Loucy (cell line): ENCODE measurements around the gene APH1B.

ENCODE experiments used
- H2AFZ ChIP-seq: fragments of 200-600 bp; sonication (generic); 2 replicates; pipeline ENCODE4 v1.6.0; 2016; ENCODE audit warnings: antibody characterized with exemption, mild to moderate bottlenecking, low read length, moderate library complexity
- H3F3A ChIP-seq: fragments of 200-600 bp; 2 replicates; pipeline ENCODE4 v1.6.0; 2016; ENCODE audit warnings: antibody characterized with exemption, low read depth, mild to moderate bottlenecking
- H3K27me3 ChIP-seq: fragments of 200-600 bp; sonication (generic); 2 replicates; pipeline ENCODE4 v1.6.1; 2014; ENCODE audit warnings: low read length, mild to moderate bottlenecking; ENCODE audit not compliant: insufficient read depth, poor library complexity, severe bottlenecking
- H3K36me3 ChIP-seq: fragments of 200-600 bp; sonication (generic); 2 replicates; pipeline ENCODE4 v1.6.1; 2016; ENCODE audit warnings: low read length; ENCODE audit not compliant: insufficient read depth
- H3K4me1 ChIP-seq: fragments of 200-600 bp; sonication (generic); 2 replicates; pipeline ENCODE4 v1.5.1; 2014; ENCODE audit warnings: low read length, mild to moderate bottlenecking; ENCODE audit not compliant: insufficient read depth, poor library complexity, severe bottlenecking
- H3K4me2 ChIP-seq: fragments of 200-600 bp; sonication (generic); 2 replicates; pipeline ENCODE4 v1.6.0; 2014; ENCODE audit warnings: antibody characterized with exemption, low read length, low read depth, mild to moderate bottlenecking; ENCODE audit not compliant: poor library complexity, severe bottlenecking
- H3K4me3 ChIP-seq: fragments of 200-600 bp; sonication (generic); 2 replicates; pipeline ENCODE4 v1.5.1; 2014; ENCODE audit warnings: low read length, mild to moderate bottlenecking, mixed read lengths; ENCODE audit not compliant: poor library complexity, severe bottlenecking
- H3K79me2 ChIP-seq: fragments of 200-600 bp; sonication (generic); 2 replicates; pipeline ENCODE4 v1.6.1; 2014; ENCODE audit warnings: low read length; ENCODE audit not compliant: insufficient read depth
- H3K9ac ChIP-seq: fragments of 200-600 bp; sonication (generic); 2 replicates; pipeline ENCODE4 v1.6.0; 2014; ENCODE audit warnings: mild to moderate bottlenecking, low read depth, low read length, moderate library complexity; ENCODE audit not compliant: poor library complexity, severe bottlenecking
- H3K9me2 ChIP-seq: fragments of 200-600 bp; sonication (generic); replicated peaks from 2 replicates; pipeline ENCODE4 v1.6.1; 2016; ENCODE audit warnings: low read depth, low read length, mixed read lengths
- H3K9me3 ChIP-seq: fragments of 200-600 bp; sonication (generic); 2 replicates; pipeline ENCODE4 v1.6.1; 2014; ENCODE audit warnings: mild to moderate bottlenecking, antibody characterized with exemption, low read length, low read depth; ENCODE audit not compliant: insufficient read depth
- H4K20me1 ChIP-seq: fragments of 200-600 bp; sonication (generic); 2 replicates; pipeline ENCODE4 v1.6.0; 2014; ENCODE audit warnings: antibody characterized with exemption, low read length, mild to moderate bottlenecking; ENCODE audit not compliant: insufficient read depth, poor library complexity, severe bottlenecking
- EZH2phosphoT487 ChIP-seq: fragments of 200-600 bp; IDR thresholded peaks from 2 replicates; pipeline ENCODE4 v1.6.1; 2018; ENCODE audit warnings: antibody characterized with exemption, mild to moderate bottlenecking, moderate library complexity, borderline replicate concordance
- TF ChIP-seq, protein P1 (sequence below): fragments of 200-600 bp; sonication (generic); conservative IDR thresholded peaks from 2 replicates; pipeline ENCODE4 v1.5.1; 2014; ENCODE audit warnings: mild to moderate bottlenecking, antibody characterized with exemption, low read length

APH1B gene

DNA sequence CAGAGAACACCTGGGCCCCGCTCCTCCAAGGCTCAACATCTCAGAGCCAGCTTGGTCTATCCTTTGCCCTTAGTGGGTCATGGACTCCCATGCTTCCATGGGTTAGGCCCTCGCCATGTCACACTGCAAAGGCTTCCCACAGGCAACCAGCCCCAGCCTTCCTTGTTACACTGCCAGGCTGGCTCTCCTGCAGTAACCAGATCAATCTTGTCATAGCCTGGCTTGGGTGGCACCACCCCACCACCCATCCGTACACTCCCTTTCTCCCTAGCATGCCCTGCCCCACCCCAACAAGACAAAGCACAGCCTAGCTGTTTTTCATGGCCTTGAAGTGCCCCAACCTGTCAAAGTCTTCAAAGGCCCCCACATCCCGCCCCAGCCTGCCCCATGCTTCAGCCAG, 73.8 kb downstream of the APH1B start:
- Histone ChIP-seq H3K4me1 (no peaks in the 10 kb centered on the region), H3K9me2 (no peaks in the 10 kb centered on the region), H4K20me1 (no peaks in the 10 kb centered on the region), H3K9me3 (no peaks in the 10 kb centered on the region), H2AFZ (no peak overlapping the region), H3K27me3 (no peaks in the 10 kb centered on the region), H3K36me3 (no peaks in the 10 kb centered on the region), H3K4me2 (no peak overlapping the region), H3K9ac (no peak overlapping the region), H3K79me2 (no peaks in the 10 kb centered on the region), H3K4me3 (no peak overlapping the region), H3F3A (no peaks in the 10 kb centered on the region)
- no peak for TF ChIP-seq EZH2phosphoT487

DNA sequence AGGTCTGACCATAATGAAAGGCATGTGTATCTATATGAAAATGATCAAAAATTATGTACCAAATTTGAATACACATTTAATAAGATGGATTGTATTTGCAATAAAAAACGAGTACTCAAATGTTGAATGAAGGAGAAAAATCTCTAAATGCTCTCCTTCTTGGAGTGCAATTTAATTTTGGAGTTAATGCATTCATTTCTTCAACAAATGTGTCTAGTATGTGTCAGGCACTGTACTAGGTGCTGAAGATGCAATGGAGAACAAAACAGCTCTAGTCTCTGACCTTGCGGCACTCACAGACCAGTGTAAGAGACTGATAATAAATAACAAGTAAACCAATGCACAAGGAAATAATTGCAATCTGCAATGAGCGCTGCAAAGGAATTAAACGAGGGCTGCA, 75.4 kb downstream of the APH1B start:
- Histone ChIP-seq H3K27me3 (no peaks in the 10 kb centered on the region), H2AFZ (no peak overlapping the region), H3K79me2 (no peaks in the 10 kb centered on the region), H3K4me1 (no peaks in the 10 kb centered on the region), H3K4me3 (no peak overlapping the region), H3K9ac (no peak overlapping the region), H3K9me3 (no peaks in the 10 kb centered on the region), H3K36me3 (no peaks in the 10 kb centered on the region), H3K4me2 (no peak overlapping the region), H3F3A (no peaks in the 10 kb centered on the region), H4K20me1 (no peaks in the 10 kb centered on the region), H3K9me2 (no peaks in the 10 kb centered on the region)
- TF ChIP-seq, protein P1, sequence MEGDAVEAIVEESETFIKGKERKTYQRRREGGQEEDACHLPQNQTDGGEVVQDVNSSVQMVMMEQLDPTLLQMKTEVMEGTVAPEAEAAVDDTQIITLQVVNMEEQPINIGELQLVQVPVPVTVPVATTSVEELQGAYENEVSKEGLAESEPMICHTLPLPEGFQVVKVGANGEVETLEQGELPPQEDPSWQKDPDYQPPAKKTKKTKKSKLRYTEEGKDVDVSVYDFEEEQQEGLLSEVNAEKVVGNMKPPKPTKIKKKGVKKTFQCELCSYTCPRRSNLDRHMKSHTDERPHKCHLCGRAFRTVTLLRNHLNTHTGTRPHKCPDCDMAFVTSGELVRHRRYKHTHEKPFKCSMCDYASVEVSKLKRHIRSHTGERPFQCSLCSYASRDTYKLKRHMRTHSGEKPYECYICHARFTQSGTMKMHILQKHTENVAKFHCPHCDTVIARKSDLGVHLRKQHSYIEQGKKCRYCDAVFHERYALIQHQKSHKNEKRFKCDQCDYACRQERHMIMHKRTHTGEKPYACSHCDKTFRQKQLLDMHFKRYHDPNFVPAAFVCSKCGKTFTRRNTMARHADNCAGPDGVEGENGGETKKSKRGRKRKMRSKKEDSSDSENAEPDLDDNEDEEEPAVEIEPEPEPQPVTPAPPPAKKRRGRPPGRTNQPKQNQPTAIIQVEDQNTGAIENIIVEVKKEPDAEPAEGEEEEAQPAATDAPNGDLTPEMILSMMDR, result no peak
- no peak for TF ChIP-seq EZH2phosphoT487

DNA sequence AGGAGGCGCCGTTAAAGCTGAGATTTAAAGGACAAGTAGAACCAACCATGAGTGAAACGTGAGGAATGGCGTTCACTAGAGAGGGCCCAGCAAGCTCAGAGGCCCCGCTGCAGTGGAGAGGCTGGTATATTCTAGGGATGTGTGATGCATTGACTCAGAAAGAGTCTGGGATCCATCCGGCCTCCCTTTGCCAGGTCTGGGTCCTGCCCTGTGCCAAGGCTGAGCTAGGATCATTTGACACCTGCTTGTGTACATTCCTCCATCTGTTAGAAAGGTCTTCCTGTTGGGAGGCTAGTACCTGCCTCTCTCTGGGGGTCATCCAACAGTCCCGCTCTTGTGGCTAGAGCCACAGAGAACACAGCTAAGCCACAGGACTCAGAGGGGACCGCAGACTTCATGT, 75.9 kb downstream of the APH1B start:
- TF ChIP-seq, protein P1, result no peak
- TF ChIP-seq EZH2phosphoT487, result no peak
- Histone ChIP-seq H3K36me3 (no peaks in the 10 kb centered on the region), H3K79me2 (no peaks in the 10 kb centered on the region), H4K20me1 (no peaks in the 10 kb centered on the region), H3K9me2 (no peaks in the 10 kb centered on the region), H3K9me3 (no peaks in the 10 kb centered on the region), H3K4me2 (no peak overlapping the region), H3K4me1 (no peaks in the 10 kb centered on the region), H3F3A (no peaks in the 10 kb centered on the region), H2AFZ (no peak overlapping the region), H3K9ac (no peak overlapping the region), H3K4me3 (no peak overlapping the region), H3K27me3 (no peaks in the 10 kb centered on the region)

DNA sequence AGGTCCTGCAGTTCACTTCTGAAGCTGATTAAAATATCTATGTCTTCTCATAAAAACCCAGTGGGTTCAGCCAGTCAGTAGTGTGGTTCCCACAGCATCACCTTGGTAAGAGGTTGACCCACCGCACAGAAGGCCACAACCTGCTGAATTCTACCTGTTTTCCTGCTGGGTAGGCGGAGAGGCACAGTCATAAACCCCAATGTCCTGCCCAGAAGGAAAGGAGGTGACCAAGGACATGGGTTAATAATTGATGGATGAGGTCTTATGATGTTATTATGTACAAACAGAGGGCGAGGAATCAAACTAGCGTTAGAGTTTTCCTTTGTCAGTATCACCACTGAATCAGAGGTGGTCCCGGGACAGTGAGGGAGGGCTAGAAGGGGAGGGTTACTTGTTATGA, 76.5 kb downstream of the APH1B start:
- Histone ChIP-seq H4K20me1 (no peaks in the 10 kb centered on the region), H3K79me2 (no peaks in the 10 kb centered on the region), H2AFZ (no peak overlapping the region), H3K36me3 (no peaks in the 10 kb centered on the region), H3K9me2 (no peaks in the 10 kb centered on the region), H3K4me1 (no peaks in the 10 kb centered on the region), H3K27me3 (no peaks in the 10 kb centered on the region), H3F3A (no peaks in the 10 kb centered on the region), H3K9me3 (no peaks in the 10 kb centered on the region), H3K4me3 (no peak overlapping the region), H3K4me2 (no peak overlapping the region), H3K9ac (no peak overlapping the region)
- TF ChIP-seq, protein P1, result no peak
- no peak for TF ChIP-seq EZH2phosphoT487
